K562 (cell line): ENCODE data around the gene SF3A2. TPM values are rescaled to one million over a fixed set of nuclear protein-coding genes. Genes with fewer than 3 reads are reported as not detected.

Source experiments
- CC2D1A ChIP-seq: fragments of 450-650 bp; IDR thresholded peaks from 2 replicates; pipeline ENCODE4 v1.6.1; 2017; ENCODE audit warnings: mild to moderate bottlenecking
- GMEB1 ChIP-seq: fragments of 250-450 bp; sonication (Bioruptor Pico); IDR thresholded peaks from 2 replicates; pipeline ENCODE4 v1.4.0; 2020; ENCODE audit warnings: mild to moderate bottlenecking
- KLF13 ChIP-seq: fragments of 450-650 bp; IDR thresholded peaks from 2 replicates; pipeline ENCODE4 v1.6.1; 2016; ENCODE audit warnings: missing genetic modification characterization, low read depth, mild to moderate bottlenecking, missing compliant biosample characterization, moderate library complexity, borderline replicate concordance
- L3MBTL2 ChIP-seq: fragments of 450-650 bp; IDR thresholded peaks from 2 replicates; pipeline ENCODE4 v1.6.1; 2016; ENCODE audit warnings: mild to moderate bottlenecking, moderate library complexity
- MTA3 ChIP-seq: fragments of 450-650 bp; formaldehyde crosslinking; IDR thresholded peaks from 2 replicates; pipeline ENCODE4 v1.6.1; 2017; ENCODE audit warnings: mild to moderate bottlenecking, borderline replicate concordance
- NFIC ChIP-seq: fragments of 450-650 bp; IDR thresholded peaks from 2 replicates; pipeline ENCODE4 v1.6.1; 2017; ENCODE audit warnings: mild to moderate bottlenecking, inconsistent platforms
- NFRKB ChIP-seq: fragments of 450-650 bp; IDR thresholded peaks from 2 replicates; pipeline ENCODE4 v1.6.1; 2016; ENCODE audit warnings: low read depth
- NRF1 ChIP-seq, 2 experiments: fragments of 450-650 bp; IDR thresholded peaks in 1 of 2; conservative IDR thresholded peaks in 1 of 2; 2 replicates each; pipeline ENCODE4 v1.6.1; 2014; ENCODE audit warnings: mild to moderate bottlenecking in 2 of 2
- PCBP1 ChIP-seq: fragments of 200-400 bp; formaldehyde crosslinking; IDR thresholded peaks from 2 replicates; pipeline ENCODE4 v1.6.1; 2018; ENCODE audit warnings: mild to moderate bottlenecking, low read depth, low read length; ENCODE audit not compliant: poor library complexity, severe bottlenecking
- PML ChIP-seq: IDR thresholded peaks from 2 replicates; pipeline ENCODE4 v1.6.1; 2012; ENCODE audit warnings: low read length, inconsistent platforms
- RBM17 ChIP-seq: fragments of 200-400 bp; formaldehyde crosslinking; IDR thresholded peaks from 2 replicates; pipeline ENCODE4 v1.6.1; 2017; ENCODE audit warnings: low read depth, mild to moderate bottlenecking, low read length, borderline replicate concordance
- RBM22 ChIP-seq: fragments of 200-400 bp; formaldehyde crosslinking; IDR thresholded peaks from 2 replicates; pipeline ENCODE4 v1.6.1; 2018; ENCODE audit warnings: low read length, low read depth; ENCODE audit not compliant: poor library complexity, severe bottlenecking
- RBM34 ChIP-seq: fragments of 200-400 bp; formaldehyde crosslinking; IDR thresholded peaks from 2 replicates; pipeline ENCODE4 v1.6.1; 2018; ENCODE audit warnings: low read length, borderline replicate concordance; ENCODE audit not compliant: insufficient read depth
- SIX5 ChIP-seq, 2 experiments: IDR thresholded peaks; 2 replicates each; pipeline ENCODE4 v1.6.1; 2011; ENCODE audit warnings: low read length in 2 of 2, borderline replicate concordance in 1 of 2, low read depth in 1 of 2, mild to moderate bottlenecking in 1 of 2, moderate library complexity in 1 of 2; ENCODE audit not compliant: insufficient read depth in 1 of 2
- TARDBP ChIP-seq: fragments of 450-650 bp; IDR thresholded peaks from 2 replicates; pipeline ENCODE4 v1.6.1; 2016
- ZNF511 ChIP-seq: sonication (generic); formaldehyde crosslinking; IDR thresholded peaks from 2 replicates; pipeline ENCODE4 v1.8.0; 2022; ENCODE audit warnings: mild to moderate bottlenecking, missing genetic modification reagents
- ZNF740 ChIP-seq, 3 experiments: fragments of 200-800 bp in 1 of 3; sonication (Bioruptor generic) in 1 of 3; sonication (generic) in 1 of 3; formaldehyde crosslinking in 1 of 3; IDR thresholded peaks; 2 replicates each; pipeline versions ENCODE4 v1.6.1 to v1.8.0; 2016 to 2022; ENCODE audit warnings: mild to moderate bottlenecking in 2 of 3, missing compliant biosample characterization in 2 of 3, missing genetic modification characterization in 2 of 3, missing genetic modification reagents in 1 of 3
- polyA plus RNA-seq, 8 experiments: library from polyadenylated mRNA; depleted of rRNA in 4 of 8; stranded (reverse) in 5 of 8; unstranded in 3 of 8; fragments of >200 nt; fragmentation: Nextera tagmentation in 2 of 8; fragmentation: Illumina TruSeq in 1 of 8; extraction: Ambion mirVana in 2 of 8; extraction: Trizol in 1 of 8; gene quantifications; 2 replicates each; pipeline versions ENCODE4 v1.2.1 to v1.2.3, GENCODE V29; 2011 to 2014; ENCODE audit warnings: inconsistent platforms in 1 of 8, missing spikeins in 1 of 8
- total RNA-seq, 7 experiments: library from RNA; depleted of rRNA in 6 of 7; stranded (reverse); fragments of >200 nt in 6 of 7; fragmentation: Illumina TruSeq in 2 of 7; extraction: Trizol in 2 of 7; gene quantifications; 2 replicates each; pipeline versions ENCODE4 v1.2.1 to v1.2.3, GENCODE V29; 2011 to 2021; ENCODE audit warnings: low replicate concordance in 1 of 7
- TF ChIP-seq, protein P1 (sequence below): sonication (generic); formaldehyde crosslinking; IDR thresholded peaks from 2 replicates; pipeline ENCODE4 v1.8.0; 2022; ENCODE audit warnings: mild to moderate bottlenecking, missing genetic modification reagents

SF3A2 gene
- total and polyA plus RNA-seq, 9 of the 15 experiments (the other 6 are each of a cell fraction or from before 2014, with no cell fraction given), result 0.17 to 194 (median 22.8) TPM

DNA sequence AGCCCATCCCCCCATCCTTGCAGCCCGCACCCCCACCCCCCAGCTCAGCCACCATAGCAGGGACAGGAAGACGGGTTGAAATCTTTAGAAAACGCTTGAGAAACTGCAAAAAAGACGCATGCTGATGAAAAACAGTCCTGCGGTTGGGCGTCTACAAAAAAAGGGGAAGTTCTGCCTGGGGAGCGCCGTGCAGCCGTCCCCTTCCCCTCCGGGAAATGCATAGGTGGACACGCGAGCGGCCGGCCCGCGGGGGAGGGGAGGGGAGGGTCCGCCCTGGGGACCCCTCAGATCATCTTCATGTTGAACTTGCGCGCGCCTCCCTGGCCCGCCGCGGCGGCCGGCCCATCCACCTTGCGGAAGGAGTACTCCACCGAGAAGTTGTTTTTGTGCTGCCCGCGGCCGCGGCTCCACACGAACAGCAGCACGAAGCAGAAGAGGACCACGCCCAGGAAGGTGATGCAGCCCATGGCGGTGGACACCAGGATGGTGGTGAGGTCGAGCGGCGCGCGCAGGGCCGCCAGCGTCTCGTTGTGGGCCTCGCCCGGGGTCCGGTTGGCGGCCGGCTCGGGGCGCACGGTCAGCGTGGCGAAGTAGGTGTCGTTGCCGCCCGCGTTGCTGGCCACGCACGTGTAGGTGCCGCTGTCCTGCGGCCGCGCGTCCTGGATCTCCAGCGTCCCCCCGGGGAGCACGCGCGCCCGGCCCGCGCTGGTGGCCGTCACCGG lies 53.3 kb downstream of the SF3A2 start (continued):
- TF ChIP-seq L3MBTL2 (peak; percentile 96), ZNF740 (CRISPR knock-in tag; IDR thresholded peaks at IDR 0.05) (peak; percentile 9), ZNF740 (tag; IDR thresholded peaks at IDR 0.05) (no peak), NFIC (no peak), SIX5 (IDR thresholded peaks at IDR 0.05; ENCODE audit: borderline replicate concordance in 1 of 2, insufficient read depth in 1 of 2, low read depth in 1 of 2, low read length in 2 of 2) (no peak), TARDBP (no peak), PCBP1 (no peak), CC2D1A (no peak), RBM34 (no peak), KLF13 (tag) (0 out of 2 replicates have a peak, but pooled peaks have one; percentile 36), PML (no peak), ZNF511 (CRISPR knock-in tag) (0 out of 2 replicates have a peak, but pooled peaks have one; percentile 51), MTA3 (peak; percentile 60; the same call in 1 of the 2 replicates), NRF1 (conservative IDR thresholded peaks at IDR 0.05 in 1 of 2, IDR thresholded peaks at IDR 0.05 in 1 of 2) (peak; percentile 42 to 47; a peak in 3 of 4 replicates), RBM17 (no peak), NFRKB (no peak), RBM22 (peak; percentile 50), GMEB1 (CRISPR knock-in tag) (no peak)
- TF ChIP-seq, protein P1, sequence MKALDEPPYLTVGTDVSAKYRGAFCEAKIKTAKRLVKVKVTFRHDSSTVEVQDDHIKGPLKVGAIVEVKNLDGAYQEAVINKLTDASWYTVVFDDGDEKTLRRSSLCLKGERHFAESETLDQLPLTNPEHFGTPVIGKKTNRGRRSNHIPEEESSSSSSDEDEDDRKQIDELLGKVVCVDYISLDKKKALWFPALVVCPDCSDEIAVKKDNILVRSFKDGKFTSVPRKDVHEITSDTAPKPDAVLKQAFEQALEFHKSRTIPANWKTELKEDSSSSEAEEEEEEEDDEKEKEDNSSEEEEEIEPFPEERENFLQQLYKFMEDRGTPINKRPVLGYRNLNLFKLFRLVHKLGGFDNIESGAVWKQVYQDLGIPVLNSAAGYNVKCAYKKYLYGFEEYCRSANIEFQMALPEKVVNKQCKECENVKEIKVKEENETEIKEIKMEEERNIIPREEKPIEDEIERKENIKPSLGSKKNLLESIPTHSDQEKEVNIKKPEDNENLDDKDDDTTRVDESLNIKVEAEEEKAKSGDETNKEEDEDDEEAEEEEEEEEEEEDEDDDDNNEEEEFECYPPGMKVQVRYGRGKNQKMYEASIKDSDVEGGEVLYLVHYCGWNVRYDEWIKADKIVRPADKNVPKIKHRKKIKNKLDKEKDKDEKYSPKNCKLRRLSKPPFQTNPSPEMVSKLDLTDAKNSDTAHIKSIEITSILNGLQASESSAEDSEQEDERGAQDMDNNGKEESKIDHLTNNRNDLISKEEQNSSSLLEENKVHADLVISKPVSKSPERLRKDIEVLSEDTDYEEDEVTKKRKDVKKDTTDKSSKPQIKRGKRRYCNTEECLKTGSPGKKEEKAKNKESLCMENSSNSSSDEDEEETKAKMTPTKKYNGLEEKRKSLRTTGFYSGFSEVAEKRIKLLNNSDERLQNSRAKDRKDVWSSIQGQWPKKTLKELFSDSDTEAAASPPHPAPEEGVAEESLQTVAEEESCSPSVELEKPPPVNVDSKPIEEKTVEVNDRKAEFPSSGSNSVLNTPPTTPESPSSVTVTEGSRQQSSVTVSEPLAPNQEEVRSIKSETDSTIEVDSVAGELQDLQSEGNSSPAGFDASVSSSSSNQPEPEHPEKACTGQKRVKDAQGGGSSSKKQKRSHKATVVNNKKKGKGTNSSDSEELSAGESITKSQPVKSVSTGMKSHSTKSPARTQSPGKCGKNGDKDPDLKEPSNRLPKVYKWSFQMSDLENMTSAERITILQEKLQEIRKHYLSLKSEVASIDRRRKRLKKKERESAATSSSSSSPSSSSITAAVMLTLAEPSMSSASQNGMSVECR, result peak; percentile 53; the same call in 1 of the 2 replicates
